Hippocampal formation (tissue), 2 donors: ENCODE measurements around the gene SELENOM.

Experiments
- DNase-seq, 2 donors: peaks; one replicate each; lab custom pipeline; 2025; lab: John Stamatoyannopoulos, UW

The SELENOM gene

DNA sequence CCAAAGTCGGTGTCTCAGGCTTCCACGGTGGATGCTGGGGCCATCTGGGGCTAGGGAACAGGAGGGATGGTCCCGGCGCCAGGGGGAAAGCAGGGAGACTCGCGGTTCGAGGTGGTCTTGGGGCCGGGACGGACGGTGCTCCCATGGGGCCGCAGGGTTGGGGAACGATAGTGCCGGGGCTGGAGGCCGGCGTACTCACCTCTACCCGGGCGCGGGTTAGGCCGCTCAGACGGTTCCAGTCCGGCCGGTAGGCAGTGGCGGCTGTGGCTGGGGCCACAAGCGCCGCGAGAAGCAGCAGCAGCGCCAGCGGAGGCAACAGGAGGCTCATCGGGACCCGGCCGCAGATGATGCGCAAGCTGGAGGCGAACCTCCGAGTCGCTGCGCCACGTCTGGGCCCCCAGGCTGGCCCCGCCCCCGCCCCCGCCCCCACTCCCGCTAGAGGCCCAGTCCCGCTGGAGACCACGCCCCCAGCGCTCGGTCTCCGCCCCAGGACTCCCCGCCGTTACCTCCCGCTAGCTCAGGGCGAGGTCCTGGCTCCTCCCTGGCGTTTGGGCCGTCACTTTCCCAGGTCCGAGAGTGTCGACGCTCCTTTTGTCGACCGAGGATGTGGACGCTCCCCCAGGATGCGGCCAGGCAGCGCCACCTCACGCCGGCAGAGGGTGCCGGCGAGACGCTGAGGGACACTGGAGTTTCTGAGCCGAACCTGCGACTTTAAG lies at the start of gene SELENOM:
TSS of gene SELENOM (minus strand) at position 391 of the 716 bp plus-strand sequence. CDS start at position 328, 63 bp downstream.
- DNase-seq, result peak; percentile 91

DNA sequence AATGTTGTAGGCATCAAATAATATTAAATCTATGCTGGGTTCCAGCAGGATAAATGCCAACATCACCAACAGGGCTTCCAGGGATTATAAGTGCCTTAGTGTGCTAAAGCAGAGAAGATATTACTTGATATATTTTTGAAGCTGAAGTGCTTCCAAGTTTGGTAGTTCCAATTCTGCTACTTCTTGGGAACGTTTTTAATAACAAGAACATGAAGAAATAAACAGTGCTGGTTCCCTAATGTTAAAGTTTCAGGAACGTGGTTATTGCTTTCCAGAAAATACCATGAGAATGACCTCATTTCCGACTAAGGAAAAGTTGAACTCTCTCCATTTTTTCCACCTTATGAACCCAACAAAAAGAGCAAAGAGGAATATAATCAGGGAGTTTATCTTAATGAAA lies 48.1 kb upstream of the SELENOM start:
- DNase-seq, result no peak

GRCh38 chr22:31154975-31155374 lies 47.6 kb upstream of the SELENOM start:
- no peak for DNase-seq

DNA sequence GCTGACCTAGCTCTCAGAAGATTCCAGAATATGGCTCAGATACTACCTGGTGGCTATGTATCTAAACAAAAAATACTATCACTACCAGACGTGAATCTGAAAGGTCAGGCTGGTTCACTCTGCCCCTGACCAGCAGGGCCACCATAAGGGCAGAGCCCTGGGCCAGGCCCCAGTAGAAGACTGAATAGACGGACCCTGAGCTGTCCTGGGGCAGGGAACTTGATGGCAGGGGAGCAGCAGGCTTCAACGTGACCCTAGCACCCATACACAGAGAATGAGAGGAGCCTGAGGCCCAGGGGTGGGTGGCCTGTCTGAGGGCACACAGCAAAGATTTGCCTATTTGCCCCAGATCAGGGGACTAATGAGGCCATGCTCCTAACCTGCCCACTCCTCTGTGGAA lies 46.0 kb upstream of the SELENOM start:
- no peak for DNase-seq

DNA sequence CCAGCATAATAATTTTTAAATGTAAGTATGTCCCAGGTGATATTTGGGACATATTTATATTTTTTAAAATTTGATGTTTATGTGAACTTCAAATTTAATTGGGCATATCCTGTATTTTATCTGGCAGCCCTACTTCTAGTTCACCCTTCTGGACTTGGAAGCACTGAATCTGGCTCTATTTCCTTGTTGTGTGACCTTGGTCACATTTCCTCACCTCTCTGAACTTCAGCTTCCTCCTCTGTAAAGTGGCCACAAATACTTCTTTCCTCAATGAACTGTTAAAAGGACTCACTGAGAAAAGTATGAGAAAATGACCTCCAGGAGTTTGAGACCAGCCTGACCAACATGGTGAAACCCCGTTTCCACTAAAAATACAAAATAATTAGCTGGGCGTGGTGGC lies 44.5 kb upstream of the SELENOM start:
- DNase-seq, result no peak

- no peak for DNase-seq
Observed at GRCh38 chr22:31150615-31151014, 43.2 kb upstream of the SELENOM start.

DNA sequence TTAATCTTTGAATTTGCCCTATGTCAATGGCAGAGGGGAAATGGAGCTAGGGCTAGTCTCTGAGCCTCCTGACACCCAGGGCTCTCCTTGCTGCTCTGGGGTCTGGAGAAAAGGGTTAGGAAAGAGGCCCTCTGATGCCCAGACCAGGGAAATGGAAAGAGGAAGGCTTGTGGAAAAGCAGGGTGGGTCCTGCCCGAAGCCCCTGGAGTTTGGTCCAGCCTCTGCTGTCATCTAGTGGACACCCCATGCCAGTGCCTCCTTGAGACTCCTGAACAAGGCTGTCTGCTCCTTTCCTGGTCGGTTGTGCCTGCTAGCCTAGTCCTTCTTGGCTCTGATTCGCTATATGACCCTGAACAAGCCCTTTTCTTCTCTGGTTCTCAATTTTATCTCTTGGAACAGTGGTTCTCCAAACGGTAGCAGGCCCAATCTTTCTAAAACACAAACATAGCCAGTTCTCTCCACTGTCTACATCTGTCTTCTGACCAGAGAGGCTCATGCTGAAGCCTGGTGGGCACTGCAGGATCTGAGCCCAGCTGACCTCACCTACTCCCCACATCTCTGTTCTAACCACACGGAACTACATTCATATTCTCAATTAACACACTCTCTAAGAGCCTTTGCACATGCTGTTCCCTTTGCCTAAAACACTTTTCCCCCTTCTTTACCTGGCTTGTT lies 41.7 kb upstream of the SELENOM start:
- peak; percentile 53 to 64 for DNase-seq

DNA sequence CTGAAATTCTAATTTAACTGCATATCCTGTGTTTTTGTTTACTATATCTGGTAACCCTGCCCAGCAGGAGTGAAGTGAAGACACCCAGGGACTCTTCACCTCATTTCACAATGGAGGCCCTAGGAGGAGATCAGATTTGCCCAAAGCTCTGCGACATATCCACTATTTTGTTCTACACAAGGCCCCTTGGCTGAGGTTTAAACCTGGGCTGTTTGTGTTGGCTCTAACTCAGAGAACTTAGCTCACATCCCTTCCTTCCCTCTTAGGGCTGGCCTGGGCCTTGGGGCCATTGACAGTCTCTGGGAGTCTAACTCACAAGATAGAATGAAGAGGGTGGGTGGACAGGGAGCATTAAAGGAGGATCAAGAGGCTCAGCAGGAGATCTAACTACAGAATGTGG lies 41.1 kb upstream of the SELENOM start:
- no peak for DNase-seq

- DNase-seq, result no peak
Observed at GRCh38 chr22:31144223-31144622, 36.9 kb upstream of the SELENOM start.

GRCh38 chr22:31143537-31143936 lies 36.2 kb upstream of the SELENOM start:
- peak in 1 of 2 donors; percentile 18 for DNase-seq

DNA sequence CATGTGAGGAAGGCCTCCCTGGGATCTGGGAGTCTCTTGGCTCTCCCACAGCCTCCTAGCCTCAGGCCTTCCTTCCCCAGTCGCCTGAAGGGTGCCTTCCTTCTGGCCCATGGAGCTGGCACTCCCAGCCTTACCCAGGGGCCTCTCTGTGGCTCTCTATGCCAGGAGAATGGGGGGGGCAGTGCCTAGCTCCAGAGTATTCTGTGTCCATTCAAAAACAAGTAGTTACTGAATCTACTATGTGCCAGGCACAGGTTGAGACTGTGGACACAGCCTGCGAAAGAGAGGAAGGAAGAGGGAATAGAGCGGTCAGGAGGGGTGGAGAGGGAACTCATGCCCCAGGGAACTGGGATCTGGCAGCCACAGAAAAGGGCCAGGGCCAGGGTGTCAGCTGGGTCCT lies 35.7 kb upstream of the SELENOM start:
- no peak for DNase-seq

DNA sequence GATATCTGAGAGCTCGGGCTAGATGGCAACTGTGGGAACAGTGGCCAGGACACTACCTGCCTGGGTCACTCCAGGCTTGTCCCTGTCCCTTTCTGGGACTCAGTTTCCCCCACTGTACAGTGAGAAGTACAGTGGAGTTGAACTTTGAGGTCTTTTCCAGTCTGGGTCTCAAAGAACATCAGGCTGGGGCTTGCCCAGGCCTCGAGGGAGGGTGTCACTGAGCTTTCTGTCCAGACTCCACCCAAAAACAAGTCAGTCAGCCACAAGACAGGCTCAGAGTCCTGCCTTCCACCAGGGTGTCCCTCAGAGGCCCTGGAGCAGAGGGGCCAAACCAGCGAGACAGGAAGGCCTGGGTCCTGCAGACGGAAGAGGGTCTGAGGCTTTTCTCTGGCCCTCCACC lies 34.9 kb upstream of the SELENOM start:
- DNase-seq, result no peak

DNA sequence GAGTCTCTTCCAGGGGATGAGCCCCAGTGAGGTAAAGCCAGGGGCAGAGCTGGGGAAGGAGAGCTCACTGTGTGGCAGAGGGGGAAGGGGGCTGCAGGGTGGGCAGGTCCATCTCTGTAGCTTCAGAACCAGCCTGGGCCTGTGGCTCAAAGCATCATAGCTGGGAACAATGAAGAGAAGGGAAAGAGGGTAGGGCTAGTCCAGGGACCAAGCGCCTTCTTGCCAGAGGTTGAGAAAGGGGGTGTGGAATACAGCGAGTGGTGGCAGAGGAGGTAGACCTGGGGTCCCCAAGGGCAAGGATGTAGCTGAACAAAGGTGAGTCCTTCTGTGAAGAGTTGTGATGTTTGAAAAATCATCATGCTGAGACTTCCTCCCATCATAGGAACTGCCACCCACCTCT lies 34.2 kb upstream of the SELENOM start:
- DNase-seq, result no peak

- DNase-seq, result no peak
Observed at GRCh38 chr22:31140746-31141145, 33.4 kb upstream of the SELENOM start.

DNA sequence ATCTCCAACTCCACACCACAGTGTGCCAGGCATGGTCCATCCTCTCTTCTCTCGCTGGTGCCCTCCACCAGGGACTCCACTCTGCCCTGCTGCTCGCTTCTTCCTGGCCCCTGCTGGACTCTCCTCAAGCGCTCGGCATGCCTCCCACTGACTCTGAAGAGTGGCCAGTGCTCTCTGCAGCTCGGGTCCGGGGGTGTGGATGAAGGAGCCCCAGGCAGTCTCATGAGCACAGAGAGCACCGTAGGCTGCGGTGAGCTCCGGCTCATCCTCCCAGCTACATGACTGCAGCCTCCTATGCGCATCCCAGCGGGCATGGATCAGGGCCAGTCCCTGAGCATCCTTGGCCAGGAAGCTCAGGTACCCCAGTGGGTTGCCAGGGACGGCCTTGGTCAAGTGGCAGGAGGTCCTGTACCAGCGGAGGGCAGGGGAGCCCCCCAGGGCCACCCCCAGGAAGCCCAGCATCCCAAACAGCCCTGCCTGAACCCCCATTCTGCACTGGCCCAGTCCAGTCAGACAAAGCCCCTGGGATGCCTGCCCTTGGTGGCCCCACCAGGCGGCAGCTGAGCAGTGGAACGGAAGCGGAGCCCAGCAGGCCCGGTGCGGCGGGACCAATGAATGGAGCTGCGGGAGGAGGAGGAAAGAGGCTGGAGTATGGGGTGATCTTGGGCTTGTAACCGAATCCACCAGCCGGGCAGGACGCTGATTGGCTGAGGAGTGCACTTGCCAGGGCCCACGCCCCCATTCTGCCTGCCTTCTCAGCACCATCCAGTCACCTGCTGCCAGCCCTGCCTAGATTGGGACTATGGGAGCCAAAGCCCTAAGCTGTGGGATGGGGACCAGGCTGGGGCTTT lies 32.7 kb upstream of the SELENOM start, which contains the start of gene PLA2G3:
TSS of gene PLA2G3 (minus strand) at position 643 of the 851 bp plus-strand sequence. CDS start at position 489, 154 bp downstream.
- DNase-seq, result no peak

DNA sequence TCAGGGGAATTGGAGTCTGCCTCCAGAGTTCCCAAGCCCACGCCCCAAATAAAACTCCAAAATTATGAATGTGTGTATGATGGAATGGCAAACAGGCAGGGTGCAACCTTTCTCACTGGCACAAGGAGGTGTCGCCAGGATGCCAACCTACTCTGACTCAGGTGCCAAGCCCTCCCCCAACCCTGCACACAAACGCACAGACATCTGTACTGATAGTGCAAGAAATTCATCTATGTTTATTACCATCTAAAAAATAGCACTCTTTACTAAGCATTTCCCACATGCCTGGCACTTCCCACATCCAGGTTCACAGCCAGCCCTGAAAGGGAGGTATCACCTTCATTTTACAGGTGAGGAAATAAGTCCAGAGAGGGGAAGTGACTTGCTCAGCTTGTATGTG lies 31.7 kb upstream of the SELENOM start:
- no peak for DNase-seq

GRCh38 chr22:31138126-31138525 lies 30.8 kb upstream of the SELENOM start:
- DNase-seq, result no peak

- DNase-seq, result no peak
Observed at GRCh38 chr22:31137721-31138120, 30.4 kb upstream of the SELENOM start.

DNA sequence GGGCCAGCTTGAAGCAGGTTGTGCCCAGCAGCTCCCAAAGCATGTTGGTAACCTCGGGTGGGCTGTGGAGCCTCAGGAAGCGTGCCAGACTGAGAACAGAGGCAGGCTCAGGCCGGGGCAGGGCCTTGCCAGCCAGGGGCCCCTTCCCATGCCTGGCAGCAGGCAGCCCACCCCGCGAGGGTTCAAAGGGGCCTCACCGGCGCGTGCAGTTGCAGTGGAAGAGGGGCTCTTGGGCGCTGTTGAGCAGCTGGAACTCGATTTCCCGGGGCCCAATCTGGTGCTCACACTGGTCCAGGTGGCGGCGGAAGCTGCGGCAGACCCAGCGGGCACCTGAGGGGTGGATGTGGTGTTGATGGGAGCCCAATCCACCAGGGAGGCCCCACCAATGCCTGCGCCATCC lies 29.3 kb upstream of the SELENOM start:
- DNase-seq, result no peak

DNA sequence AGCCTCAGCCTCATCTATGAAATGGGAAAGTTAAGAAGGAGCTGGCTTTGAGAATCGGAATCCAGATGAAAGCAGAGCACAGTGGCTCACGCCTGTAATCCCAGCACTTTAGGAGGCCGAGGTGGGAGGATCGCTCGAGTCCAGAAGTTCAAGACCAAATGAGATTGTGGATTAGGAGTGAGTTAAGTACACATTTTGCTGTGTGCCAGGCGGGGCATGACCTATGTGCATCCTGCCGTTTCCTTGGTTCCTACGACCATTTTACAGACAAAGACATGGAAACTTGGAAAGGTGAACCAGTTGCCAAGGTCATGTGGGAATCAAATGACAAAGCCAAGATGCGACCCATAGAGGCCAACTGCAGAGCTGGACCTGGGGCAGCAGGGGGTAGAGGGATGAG lies 28.8 kb upstream of the SELENOM start:
- no peak for DNase-seq

DNA sequence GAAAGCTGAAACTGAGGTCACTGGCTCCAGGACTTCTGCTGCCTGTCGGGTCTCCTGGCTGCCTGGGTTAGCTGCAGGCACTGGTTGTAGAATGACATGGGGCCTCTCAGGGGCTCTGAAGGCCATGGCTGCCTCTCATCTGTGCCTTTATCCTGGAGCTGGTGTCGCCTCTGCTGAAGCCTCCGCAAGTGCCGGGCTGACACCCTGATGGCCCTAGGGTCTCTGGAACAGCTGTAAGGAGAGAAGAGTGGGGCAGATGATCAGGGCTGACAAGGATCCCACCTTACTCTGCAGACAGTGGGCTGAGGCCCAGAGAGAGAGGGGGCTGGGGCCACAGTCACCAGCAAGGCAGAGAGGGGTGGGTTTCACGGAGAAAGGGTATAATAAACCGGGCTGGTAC lies 28.3 kb upstream of the SELENOM start:
- no peak for DNase-seq

DNA sequence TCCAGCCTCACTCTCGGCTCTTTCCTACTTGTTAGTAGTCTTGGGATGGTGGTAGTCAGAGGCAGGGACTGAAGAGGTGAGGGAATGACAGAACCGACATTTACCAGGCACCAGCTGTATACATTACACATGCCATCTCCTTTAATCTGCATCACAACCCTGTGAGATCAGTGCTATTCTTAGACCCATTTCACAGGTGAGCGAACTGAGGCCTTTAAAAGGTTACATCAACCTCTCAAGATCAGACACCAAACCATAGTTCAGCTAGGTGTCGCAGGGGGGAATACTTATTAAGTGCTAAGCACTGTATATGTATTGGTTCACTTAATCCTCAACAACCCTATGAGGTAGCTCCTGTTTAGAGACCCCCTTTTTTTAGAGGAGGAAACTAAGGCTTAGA lies 27.3 kb upstream of the SELENOM start:
- no peak for DNase-seq

- no peak for DNase-seq
Observed at GRCh38 chr22:31133911-31134310, 26.5 kb upstream of the SELENOM start.
